Measurements from ENCODE around the gene GSTO1.
A peak's percentile ranks its signal among the peaks of the same experiment; 100 is the strongest.
"Not testable (repeated sequence)": the region's sequence is repeated elsewhere in the genome, so short reads cannot be mapped to it uniquely, and the experiment has no call there.

Gene GSTO1
- total RNA-seq: 7.1 reads per million, percentile 26 among the genes with 10 or more reads in this experiment

GRCh38 chr10:104254493-104255310 lies at the start of gene GSTO1:
TSS of gene GSTO1 (plus strand) at chr10:104254892. CDS start at chr10:104254929, 37 bp downstream.
- DNase-seq: peak; percentile 39

DNA sequence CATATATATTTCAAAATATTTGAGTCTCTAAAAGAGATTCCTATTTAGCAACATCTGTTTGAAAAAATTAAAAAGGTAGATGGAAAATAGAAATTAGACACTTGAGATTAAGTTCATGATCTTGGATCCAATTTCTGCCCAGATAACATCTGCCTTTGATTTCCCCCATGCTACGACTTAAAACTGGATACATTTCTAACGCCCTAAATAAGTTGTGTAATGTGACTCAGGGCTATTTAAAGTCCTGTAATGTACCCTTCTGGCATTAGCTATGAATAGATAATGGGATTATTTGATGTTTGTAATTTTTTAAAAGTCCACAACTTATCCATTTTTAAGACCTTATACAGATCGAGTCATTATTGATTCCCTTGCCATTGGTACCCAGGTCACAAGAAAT lies 46.0 kb upstream of the GSTO1 start:
- no peak for DNase-seq

GRCh38 chr10:104209575-104210198 lies 45.0 kb upstream of the GSTO1 start:
- DNase-seq: peak; percentile 25

DNA sequence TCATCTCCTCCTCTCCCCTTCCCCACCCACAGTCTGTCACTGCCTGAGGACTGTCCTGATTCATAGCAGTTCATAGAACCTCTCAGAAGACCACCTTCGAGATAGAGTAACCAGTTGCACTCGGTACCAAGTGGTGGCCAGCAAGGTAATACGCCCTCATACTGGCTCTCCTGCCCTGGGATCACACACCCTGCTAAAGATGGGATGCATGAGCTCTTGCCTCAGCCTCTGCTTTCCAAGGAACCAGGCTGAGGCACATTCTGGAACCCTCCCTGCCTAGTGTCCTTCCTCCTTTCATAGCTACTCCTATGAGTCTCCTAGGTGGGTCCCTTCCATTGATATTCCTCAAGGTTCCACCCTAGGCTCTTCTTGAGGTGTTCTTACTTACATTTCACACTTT lies 38.1 kb upstream of the GSTO1 start:
- no peak for DNase-seq

DNA sequence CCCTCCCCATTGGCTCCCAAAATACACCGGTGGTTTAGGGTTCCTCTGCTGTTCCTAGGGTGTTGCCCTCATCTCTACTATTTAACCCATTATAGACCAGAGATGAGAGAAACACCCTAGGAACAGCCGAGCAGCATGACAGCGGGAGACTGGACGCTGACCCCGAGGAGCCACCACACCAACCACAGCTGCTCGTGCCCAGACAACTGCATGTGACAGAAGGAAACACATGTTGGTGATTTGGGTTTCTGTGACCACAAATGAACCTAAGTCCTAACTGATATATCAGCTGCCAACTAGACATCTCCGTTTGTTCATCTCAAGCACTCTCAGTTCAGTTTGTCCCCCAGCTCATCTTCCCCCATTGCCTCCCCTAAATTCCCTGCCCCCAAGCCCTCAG lies 35.9 kb upstream of the GSTO1 start:
- no peak for DNase-seq

GRCh38 chr10:104220522-104220921 lies 34.2 kb upstream of the GSTO1 start:
- DNase-seq: no peak

DNA sequence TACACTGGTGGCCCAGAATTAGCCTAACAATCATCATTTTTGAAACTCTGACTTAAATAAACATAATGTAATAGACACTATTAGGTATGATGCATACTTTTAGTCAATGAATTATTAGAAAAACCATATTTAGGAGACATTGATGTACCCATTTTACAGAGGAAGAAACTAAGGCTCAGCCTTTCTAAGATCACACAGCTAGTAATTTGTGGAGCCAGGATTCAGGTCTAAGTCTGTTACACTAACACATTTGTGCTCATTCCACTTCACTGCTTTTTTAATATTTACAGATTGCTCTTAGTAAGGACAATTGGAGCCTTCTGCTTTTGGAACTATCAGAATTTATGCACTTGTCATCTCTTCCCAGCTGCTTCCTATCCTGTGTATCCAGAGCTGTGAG lies 31.4 kb upstream of the GSTO1 start:
- DNase-seq: no peak

DNA sequence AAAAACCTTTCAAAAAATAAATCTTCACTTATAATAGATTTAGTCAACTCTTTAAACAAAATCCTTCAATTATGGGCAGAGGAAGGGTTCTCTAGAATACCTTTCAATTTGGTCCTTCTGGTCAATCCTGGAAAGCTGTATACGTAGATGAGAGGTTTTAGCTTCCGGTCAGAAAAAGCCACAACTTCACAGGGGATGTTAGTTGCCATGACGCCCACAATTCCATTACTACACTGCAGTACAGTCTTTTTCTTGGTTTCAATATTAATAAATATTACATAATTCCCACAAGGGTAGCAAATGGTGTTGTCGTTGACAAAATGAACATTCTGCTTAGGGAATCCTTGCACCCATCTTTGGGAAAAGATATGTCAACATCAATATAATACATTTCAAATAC lies 24.2 kb upstream of the GSTO1 start:
- no peak for DNase-seq

GRCh38 chr10:104231784-104232612 lies 22.7 kb upstream of the GSTO1 start, which contains the start of gene CFAP43:
TSS of gene CFAP43 (minus strand) at chr10:104232364. CDS start at chr10:104232246, 118 bp downstream.
- peak; percentile 100 for DNase-seq

GRCh38 chr10:104232613-104233102 lies 22.0 kb upstream of the GSTO1 start:
- no peak for DNase-seq

- DNase-seq: no peak
These were observed 20.9 kb upstream of the GSTO1 start for GRCh38 chr10:104233817-104234216.

- no peak for DNase-seq
These were observed 19.8 kb upstream of the GSTO1 start for GRCh38 chr10:104234934-104235333.

GRCh38 chr10:104235801-104236200 lies 18.9 kb upstream of the GSTO1 start:
- no peak for DNase-seq

DNA sequence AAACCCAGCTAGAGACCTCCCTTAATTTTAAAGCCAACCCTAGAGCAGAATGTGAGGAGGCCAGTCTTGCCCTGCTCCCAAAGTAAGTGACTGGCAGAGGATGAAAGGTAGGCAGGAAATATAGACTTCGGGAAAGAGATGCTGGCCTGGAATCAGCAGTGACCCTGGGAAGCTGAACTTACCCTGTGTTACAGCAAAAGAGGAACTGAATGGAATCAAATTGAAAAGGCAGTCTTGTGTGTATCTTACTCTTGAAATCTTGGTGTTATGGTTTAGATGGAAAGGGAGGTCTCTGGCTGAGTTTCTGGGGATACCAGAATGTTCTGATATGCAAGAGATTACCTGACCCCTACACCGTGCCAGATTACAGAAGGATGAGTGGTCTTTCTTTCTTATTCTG lies 14.6 kb upstream of the GSTO1 start:
- no peak for DNase-seq

GRCh38 chr10:104242545-104242944 lies 12.1 kb upstream of the GSTO1 start:
- no peak for DNase-seq

DNA sequence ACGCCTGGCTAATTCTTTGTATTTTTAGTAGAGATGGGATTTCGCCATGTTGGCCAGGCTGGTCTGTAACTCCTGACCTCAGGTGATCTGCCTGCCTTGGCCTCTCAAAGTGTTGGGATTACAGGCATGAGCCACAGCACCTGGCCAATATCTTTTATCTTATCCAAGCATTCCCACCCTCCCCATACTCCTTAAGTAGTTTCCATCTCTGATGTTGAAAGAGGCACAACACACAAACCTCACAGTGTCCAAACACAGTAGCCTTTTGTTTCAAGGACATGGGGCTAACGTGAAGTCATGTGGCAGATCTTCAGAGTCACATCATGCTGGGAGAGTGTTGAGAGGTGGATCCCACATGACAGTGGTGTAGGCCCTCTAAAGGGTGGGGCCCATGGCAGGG lies 11.7 kb upstream of the GSTO1 start:
- not testable (repeated sequence) for DNase-seq

GRCh38 chr10:104243512-104243911 lies 11.2 kb upstream of the GSTO1 start:
- no peak for DNase-seq

DNA sequence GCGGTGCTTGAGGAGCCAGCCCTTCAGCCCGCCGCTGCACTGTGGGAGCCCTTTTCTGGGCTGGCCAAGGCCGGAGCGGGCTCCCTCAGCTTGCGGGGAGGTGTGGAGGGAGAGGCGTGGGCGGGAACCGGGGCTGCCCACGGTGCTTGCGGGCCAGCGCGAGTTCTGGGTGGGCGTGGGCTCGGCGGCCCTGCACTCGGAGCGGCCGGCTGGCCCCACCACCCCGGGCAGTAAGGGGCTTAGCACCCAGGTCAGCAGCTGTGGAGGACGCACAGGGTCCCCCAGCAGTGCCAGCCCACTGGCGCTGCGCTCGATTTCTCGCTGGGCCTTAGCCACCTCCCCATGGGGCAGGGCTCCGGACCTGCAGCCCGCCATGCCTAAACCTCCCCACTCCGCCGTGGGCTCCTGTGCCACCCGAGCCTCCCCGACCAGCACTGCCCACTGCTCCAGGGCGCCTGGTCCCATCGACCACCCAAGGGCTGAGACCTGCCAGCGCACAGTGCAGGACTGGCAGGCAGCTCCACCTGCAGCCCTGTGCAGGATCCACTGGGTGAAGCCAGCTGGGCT lies 9.5 kb upstream of the GSTO1 start:
- no peak for DNase-seq

GRCh38 chr10:104246976-104247375 lies 7.7 kb upstream of the GSTO1 start:
- no peak for DNase-seq

GRCh38 chr10:104247513-104248146 lies 7.1 kb upstream of the GSTO1 start:
- no peak for DNase-seq

GRCh38 chr10:104248931-104249330 lies 5.8 kb upstream of the GSTO1 start:
- DNase-seq: not testable (repeated sequence)

DNA sequence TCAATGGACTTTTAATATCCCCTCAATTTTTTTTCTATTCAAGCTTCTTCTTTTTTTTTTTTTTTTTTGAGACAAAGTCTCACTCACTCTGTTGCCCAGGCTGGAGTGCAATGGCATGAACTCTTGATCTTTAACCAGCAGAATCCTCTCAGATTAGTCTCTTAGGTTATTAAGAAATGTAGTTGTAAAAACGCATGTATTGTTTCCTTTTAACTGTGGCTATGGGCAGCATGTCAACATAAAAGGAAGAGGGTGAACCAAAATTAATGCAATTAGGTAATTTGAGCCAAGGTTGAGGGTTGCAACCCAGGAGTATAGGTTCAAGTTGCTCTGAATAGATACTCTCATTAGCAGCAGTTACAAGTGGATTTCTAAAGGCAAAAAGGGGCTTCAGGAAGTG lies 4.3 kb upstream of the GSTO1 start:
- DNase-seq: no peak

Data from effector CD4-positive, alpha-beta T cell (primary cell).